Activated CD8-positive, alpha-beta T cell treated with anti-CD3 and anti-CD28 coated beads for 36 hours (primary cell): ENCODE measurements around the gene PDSS2. TPM values are rescaled to one million over a fixed set of nuclear protein-coding genes. Genes with fewer than 3 reads are reported as not detected.

Experiments
- ATAC-seq: fragments of 200-7000 bp; cut with Tn5 transposase; one replicate; pipeline ENCODE4 v1.10.0; 2021; ENCODE audit warnings: mild to moderate bottlenecking, moderate library complexity
- CTCF ChIA-PET: fragments of 350-600 bp; sonication (Branson Sonifier 250); formaldehyde crosslinking; loops from one replicate; lab custom pipeline; 2021; ENCODE audit warnings: antibody characterized with exemption; lab: Charles Lee
- POLR2A ChIA-PET: fragments of 350-600 bp; sonication (Branson Sonifier 250); formaldehyde crosslinking; loops from one replicate; lab custom pipeline; 2021; ENCODE audit warnings: antibody characterized with exemption; lab: Charles Lee
- DNase-seq: peaks from one replicate; pipeline ENCODE4 v3.0.0-alpha.2; 2020
- H3K27ac Mint-ChIP-seq: one replicate; pipeline ENCODE4 v1.8.0; 2021; ENCODE audit warnings: mild to moderate bottlenecking, mixed read lengths
- H3K27me3 Mint-ChIP-seq: one replicate; pipeline ENCODE4 v1.8.0; 2021; ENCODE audit warnings: mixed read lengths
- H3K36me3 Mint-ChIP-seq: one replicate; pipeline ENCODE4 v1.8.0; 2021; ENCODE audit warnings: low read depth, mixed read lengths
- H3K4me1 Mint-ChIP-seq: one replicate; pipeline ENCODE4 v1.8.0; 2021; ENCODE audit warnings: low read depth, mixed read lengths
- H3K4me3 Mint-ChIP-seq: one replicate; pipeline ENCODE4 v1.8.0; 2021; ENCODE audit warnings: mild to moderate bottlenecking, moderate library complexity, mixed read lengths
- H3K9me3 Mint-ChIP-seq: one replicate; pipeline ENCODE4 v1.8.0; 2021; ENCODE audit warnings: mixed read lengths
- intact Hi-C: fragments of 100-400 bp; cut with micrococcal nuclease; formaldehyde crosslinking; loops from one replicate; pipeline ENCODE4 v1.10.0; 2022
- total RNA-seq, 2 experiments: library from RNA; stranded (reverse); gene quantifications; one replicate each; pipeline ENCODE4 v1.2.3, GENCODE V29; 2021
- TF ChIP-seq, protein P1 (sequence below): fragments of 200-600 bp; IDR thresholded peaks from one replicate; pipeline ENCODE4 v1.8.0; 2022; ENCODE audit warnings: antibody characterized with exemption, mild to moderate bottlenecking

Gene PDSS2
- total RNA-seq, 2 experiments from 2014 or later = 13.2 to 14.8 TPM

DNA sequence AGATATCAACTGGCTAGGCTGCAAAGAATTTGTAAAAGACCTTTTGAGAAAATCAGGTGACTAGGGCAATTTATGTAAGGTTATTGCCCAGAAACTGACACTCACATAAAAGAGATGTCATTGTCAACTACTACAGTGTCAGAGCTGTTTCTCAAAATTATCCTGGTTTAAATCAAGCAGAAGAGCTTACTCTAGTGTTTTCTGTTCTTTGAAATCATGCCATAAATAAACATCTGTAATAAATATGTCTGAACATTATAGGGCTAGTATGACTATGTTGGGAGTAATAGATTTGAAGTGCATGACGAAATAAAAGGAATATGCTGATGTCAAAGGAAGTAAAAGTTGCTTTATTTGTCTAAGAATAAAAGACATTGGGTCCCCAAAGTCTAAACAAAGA is 11.0 kb upstream of the PDSS2 start:
- H3K36me3 Mint-ChIP-seq = no peaks in the 10 kb centered on the region
- no peaks in the 10 kb centered on the region for H3K4me1 Mint-ChIP-seq
- TF ChIP-seq, protein P1, sequence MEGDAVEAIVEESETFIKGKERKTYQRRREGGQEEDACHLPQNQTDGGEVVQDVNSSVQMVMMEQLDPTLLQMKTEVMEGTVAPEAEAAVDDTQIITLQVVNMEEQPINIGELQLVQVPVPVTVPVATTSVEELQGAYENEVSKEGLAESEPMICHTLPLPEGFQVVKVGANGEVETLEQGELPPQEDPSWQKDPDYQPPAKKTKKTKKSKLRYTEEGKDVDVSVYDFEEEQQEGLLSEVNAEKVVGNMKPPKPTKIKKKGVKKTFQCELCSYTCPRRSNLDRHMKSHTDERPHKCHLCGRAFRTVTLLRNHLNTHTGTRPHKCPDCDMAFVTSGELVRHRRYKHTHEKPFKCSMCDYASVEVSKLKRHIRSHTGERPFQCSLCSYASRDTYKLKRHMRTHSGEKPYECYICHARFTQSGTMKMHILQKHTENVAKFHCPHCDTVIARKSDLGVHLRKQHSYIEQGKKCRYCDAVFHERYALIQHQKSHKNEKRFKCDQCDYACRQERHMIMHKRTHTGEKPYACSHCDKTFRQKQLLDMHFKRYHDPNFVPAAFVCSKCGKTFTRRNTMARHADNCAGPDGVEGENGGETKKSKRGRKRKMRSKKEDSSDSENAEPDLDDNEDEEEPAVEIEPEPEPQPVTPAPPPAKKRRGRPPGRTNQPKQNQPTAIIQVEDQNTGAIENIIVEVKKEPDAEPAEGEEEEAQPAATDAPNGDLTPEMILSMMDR = no peak
- H3K9me3 Mint-ChIP-seq = no peaks in the 10 kb centered on the region
- ChIA-PET POLR2A (no interaction called here), CTCF (interaction anchor here (1.0 kb wide), 1 partner anchor 11 kb away, joined by 3 read pairs; the partner anchor contains the start of gene PDSS2)
- no peak for ATAC-seq
- H3K4me3 Mint-ChIP-seq = no peak overlapping the region
- H3K27ac Mint-ChIP-seq = no peak overlapping the region
- intact Hi-C loops = no loop called here
- H3K27me3 Mint-ChIP-seq = peaks cover 5% of the 10 kb centered on the region
- no peak for DNase-seq

DNA sequence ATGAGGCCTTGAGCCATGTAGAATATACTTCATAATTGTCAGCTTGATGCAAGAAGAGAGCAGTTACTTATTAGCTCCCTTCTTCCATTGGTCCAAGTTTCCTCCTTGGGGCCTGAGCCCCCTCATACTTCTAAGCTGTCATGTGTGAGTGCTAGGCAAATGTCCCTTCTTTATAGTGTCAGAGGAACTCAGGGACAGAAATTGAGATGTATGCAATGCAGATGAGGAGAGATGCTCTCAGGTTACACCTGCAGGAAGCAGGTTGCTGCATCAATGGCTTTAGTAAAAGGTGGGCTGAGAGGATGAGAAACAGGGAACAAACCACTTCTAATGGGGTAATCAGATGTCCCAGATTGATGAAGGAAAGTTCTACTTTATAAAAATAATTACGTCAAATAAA is 6.7 kb upstream of the PDSS2 start:
- Mint-ChIP-seq H3K4me3 (no peak overlapping the region), H3K27ac (no peak overlapping the region), H3K36me3 (no peaks in the 10 kb centered on the region), H3K9me3 (no peaks in the 10 kb centered on the region), H3K4me1 (no peaks in the 10 kb centered on the region), H3K27me3 (no peaks in the 10 kb centered on the region)
- intact Hi-C loops = no loop called here
- no peak for DNase-seq
- TF ChIP-seq, protein P1 = no peak
- ChIA-PET POLR2A (no interaction called here), CTCF (no interaction called here)
- no peak for ATAC-seq

DNA sequence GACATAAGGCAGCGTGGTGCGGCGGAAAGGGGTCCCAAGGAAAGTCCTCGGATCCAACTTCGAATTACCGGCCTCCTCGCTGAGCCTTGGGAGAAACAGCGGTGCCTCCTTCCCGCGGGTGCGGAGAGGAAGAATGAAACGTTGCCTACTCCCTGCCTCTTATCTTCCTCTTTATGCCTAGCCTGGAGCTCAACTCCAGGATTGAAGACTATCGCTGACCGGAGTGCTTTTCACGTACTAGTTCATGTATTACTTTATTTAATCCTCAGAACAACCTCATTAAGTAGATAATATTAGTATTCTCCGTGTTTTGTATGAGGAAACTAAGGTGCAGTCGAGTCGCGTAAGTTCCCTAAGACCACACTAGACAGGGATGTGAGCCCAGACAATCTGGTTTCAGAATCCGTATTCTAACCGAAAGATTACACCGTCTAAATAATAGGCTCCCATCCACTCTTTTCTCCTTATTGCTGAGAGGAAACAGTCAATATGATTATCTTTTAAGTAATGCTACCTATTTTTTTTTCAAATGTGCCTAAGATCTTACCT is 793 bp upstream of the PDSS2 start:
- Mint-ChIP-seq H3K27ac (peak overlapping the region; percentile 90), H3K27me3 (no peaks in the 10 kb centered on the region), H3K4me1 (peaks cover 13% of the 10 kb centered on the region), H3K36me3 (no peaks in the 10 kb centered on the region), H3K4me3 (peak overlapping the region; percentile 86), H3K9me3 (no peaks in the 10 kb centered on the region)
- no peak for ATAC-seq
- TF ChIP-seq, protein P1 = no peak
- no peak for DNase-seq
- POLR2A ChIA-PET = interaction anchor here (0.9 to 1.9 kb wide), 9 partner anchors 9 to 708 kb away, joined by 3 to 11 read pairs (median 3); partner anchors contain the start of gene SCML4
- CTCF ChIA-PET = interaction anchor here (1.0 to 2.2 kb wide), 11 partner anchors 10 to 345 kb away, joined by 3 to 8 read pairs (median 4); partner anchors contain the start of gene BEND3
- intact Hi-C loops = no loop called here

DNA sequence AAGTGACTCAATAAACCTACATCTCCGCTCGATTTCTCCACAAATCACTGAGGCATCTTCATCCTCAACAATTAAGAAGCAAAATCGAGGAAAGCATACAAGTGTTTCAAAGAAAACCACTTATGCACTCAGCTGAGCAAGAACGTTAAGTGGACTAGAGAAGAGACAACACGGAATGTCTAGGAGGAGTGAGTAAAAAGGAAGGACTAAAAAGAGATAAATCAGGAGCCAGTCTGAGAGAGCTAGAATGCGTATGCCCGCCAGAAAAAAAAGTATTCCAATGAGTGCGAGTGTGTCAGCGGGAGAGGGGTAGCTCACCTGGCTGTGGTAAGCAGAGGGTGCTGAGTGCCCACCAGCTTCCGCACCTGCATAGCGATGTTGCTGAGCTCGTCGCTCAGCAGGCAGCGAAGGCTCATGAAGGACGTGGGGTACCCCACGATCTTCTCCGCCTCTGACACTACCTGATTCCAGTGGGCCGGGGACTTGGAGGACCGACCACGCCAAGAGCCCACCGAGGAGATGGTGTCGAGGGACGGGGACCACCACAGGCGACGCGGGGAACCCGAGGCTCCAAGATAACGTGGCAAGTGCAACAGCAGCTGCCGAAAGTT is 587 bp downstream of the PDSS2 start:
- intact Hi-C loops = no loop called here
- H3K4me1 Mint-ChIP-seq = peaks cover 15% of the 10 kb centered on the region
- peak; percentile 51 for DNase-seq
- POLR2A ChIA-PET = interaction anchor here (0.6 to 1.9 kb wide), 11 partner anchors 8 to 498 kb away, joined by 3 to 11 read pairs (median 3); no protein-coding TSS in a partner anchor
- peak overlapping the region; percentile 90 for H3K27ac Mint-ChIP-seq
- H3K36me3 Mint-ChIP-seq = peaks cover 2% of the 10 kb centered on the region
- no peaks in the 10 kb centered on the region for H3K9me3 Mint-ChIP-seq
- peak; percentile 24 for ATAC-seq
- H3K27me3 Mint-ChIP-seq = no peaks in the 10 kb centered on the region
- TF ChIP-seq, protein P1 = no peak
- CTCF ChIA-PET = interaction anchor here (0.8 to 2.2 kb wide), 13 partner anchors 11 to 371 kb away, joined by 3 to 8 read pairs (median 3); no protein-coding TSS in a partner anchor
- H3K4me3 Mint-ChIP-seq = peak overlapping the region; percentile 86

DNA sequence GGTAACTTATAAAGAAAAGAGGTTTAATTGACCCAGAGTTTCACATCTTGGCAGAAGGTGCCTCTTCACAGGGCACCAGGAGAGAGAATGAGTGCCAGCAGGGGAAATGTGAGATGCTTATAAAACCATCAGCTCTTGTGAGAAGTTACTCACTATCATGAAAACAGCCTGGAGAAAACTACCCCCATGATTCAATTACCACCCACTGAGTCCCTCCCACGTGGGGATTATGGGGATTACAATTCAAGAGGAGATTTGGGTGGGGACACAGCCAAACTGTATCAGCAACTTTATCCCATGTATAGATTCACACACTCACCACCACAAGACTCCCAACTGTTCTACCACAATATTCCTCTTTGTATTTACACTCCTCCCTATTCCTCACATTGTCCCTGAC is 10.6 kb downstream of the PDSS2 start:
- H3K27me3 Mint-ChIP-seq = no peaks in the 10 kb centered on the region
- peaks cover 55% of the 10 kb centered on the region for H3K36me3 Mint-ChIP-seq
- peaks cover 23% of the 10 kb centered on the region for H3K9me3 Mint-ChIP-seq
- TF ChIP-seq, protein P1 = no peak
- ChIA-PET POLR2A (interaction anchor here (1.1 kb wide), 1 partner anchor 10 kb away, joined by 4 read pairs; the partner anchor contains the start of gene PDSS2), CTCF (interaction anchor here (2.0 kb wide), 1 partner anchor 10 kb away, joined by 6 read pairs; the partner anchor contains the start of gene PDSS2)
- H3K27ac Mint-ChIP-seq = no peak overlapping the region
- no peak for DNase-seq
- no peaks in the 10 kb centered on the region for H3K4me1 Mint-ChIP-seq
- H3K4me3 Mint-ChIP-seq = no peak overlapping the region
- ATAC-seq = no peak
- intact Hi-C loops = no loop called here
